ENCODE results near the gene LRP2.

LRP2 gene

DNA sequence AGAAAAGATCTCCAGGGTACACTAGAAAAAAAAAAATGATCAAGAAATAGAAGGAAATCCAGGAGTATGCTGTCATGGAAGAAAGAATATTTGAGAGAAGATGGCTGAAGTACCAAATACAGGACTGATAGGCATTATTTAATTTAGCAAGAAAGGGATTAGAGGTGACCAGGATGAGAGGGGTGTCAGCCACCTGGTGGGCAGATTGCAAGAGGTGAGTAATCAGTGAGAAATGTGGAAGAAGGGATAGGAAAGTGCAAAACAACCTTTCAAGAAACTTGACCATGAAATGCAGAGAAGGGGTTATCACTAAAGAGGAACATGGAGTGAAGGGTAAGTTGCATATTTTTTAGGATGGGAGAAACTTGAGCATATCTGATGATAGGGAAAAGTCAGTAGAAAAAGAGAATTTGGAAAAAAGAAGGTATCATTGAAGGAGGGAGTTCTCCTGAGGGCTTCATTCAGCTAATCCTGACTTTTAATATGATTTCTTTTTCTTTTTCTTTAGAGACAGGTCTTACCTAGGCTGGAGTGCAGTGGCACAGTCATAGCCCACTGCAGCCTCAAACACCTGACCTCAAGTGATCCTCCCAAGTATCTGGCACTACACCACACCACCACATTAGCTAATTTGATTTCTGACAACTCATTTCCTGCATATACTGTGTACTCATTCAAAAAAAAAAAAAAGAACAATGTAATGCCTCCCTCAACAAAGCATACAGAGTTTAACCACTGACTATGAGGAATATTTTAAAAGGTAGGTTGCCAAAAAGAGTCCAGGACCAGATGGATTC is 101.3 kb downstream of the LRP2 start:
- TF ChIP-seq, protein P1, sequence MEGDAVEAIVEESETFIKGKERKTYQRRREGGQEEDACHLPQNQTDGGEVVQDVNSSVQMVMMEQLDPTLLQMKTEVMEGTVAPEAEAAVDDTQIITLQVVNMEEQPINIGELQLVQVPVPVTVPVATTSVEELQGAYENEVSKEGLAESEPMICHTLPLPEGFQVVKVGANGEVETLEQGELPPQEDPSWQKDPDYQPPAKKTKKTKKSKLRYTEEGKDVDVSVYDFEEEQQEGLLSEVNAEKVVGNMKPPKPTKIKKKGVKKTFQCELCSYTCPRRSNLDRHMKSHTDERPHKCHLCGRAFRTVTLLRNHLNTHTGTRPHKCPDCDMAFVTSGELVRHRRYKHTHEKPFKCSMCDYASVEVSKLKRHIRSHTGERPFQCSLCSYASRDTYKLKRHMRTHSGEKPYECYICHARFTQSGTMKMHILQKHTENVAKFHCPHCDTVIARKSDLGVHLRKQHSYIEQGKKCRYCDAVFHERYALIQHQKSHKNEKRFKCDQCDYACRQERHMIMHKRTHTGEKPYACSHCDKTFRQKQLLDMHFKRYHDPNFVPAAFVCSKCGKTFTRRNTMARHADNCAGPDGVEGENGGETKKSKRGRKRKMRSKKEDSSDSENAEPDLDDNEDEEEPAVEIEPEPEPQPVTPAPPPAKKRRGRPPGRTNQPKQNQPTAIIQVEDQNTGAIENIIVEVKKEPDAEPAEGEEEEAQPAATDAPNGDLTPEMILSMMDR (IDR thresholded peaks at IDR 0.05) = no peak
- H3K4me3 ChIP-seq = no peak overlapping the region
- no peak for DNase-seq (ENCODE audit: low spot score)
- H3K27ac ChIP-seq = no peak overlapping the region

DNA sequence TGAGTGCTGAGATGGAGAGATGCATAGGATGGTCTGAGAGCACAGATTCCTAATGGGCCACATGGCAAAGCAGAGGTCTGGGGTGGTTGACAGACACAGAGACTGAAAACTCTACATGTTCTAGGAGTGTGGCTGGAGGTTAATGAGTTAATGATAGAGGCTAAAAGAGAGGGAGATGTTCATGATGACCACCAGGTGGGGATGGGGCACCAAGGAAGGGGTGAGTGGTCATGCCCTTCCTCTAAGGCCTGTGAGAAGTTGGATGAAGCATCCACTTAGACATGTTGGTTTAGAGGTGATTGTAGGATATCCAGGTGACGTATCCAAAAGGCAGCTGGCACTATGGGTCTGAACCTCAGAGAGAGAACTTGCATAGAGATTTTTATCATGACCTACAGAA is 102.1 kb downstream of the LRP2 start:
- DNase-seq (ENCODE audit: low spot score) = no peak
- TF ChIP-seq, protein P1 (IDR thresholded peaks at IDR 0.05) = no peak
- H3K27ac ChIP-seq = no peak overlapping the region

DNA sequence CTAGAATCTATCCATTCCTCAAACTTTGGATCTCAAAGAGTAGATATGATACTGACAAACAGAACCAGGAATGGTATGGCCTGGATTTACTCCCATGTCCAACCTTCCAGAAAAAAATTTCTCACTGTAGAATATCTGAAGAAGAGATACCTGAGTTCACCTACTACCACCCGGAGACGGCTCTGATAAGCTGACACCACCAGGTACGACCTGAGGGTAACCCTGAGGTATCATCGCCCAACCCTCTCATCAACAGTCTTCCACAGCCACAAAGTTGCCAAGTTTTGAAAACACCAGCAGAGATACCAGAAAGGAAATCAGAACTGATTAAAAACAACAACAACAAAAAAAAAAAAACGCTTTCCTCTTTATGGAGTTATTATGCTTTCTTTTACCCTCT is 102.9 kb downstream of the LRP2 start:
- Histone ChIP-seq H3K4me3 (no peak overlapping the region), H3K27ac (no peak overlapping the region)
- TF ChIP-seq, protein P1 (IDR thresholded peaks at IDR 0.05) = no peak
- no peak for DNase-seq (ENCODE audit: low spot score)

More for the DNA sequence above, 102.1 kb downstream of the LRP2 start:
- H3K4me3 ChIP-seq = no peak overlapping the region

DNA sequence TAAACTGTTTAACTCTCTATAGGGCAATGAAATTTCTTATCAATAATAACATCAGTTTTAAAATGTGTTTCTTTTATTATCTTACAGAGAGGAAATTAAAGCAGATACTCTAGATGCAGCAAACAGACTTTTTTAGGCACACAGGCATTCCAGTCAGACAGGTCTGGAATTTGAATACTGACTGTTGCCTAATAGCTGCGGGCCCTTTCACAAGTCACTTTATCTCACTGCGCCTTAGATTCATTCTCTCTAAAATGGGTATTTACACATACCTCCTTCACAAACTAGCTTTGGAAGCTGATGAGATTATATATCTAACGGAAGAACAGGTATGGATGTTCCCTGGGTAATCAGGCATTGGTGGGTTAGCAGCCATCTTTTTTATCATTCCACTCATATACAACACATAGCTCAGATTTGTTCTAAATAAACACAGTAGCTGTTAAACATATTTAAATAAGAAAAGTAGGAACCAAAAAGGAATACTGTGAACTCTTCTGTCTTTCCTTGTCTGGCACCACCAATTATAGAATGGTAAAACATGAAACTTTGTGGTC is 104.2 kb downstream of the LRP2 start:
- no peak for DNase-seq (ENCODE audit: low spot score)
- TF ChIP-seq, protein P1 (IDR thresholded peaks at IDR 0.05) = no peak
- no peak overlapping the region for H3K27ac ChIP-seq

DNA sequence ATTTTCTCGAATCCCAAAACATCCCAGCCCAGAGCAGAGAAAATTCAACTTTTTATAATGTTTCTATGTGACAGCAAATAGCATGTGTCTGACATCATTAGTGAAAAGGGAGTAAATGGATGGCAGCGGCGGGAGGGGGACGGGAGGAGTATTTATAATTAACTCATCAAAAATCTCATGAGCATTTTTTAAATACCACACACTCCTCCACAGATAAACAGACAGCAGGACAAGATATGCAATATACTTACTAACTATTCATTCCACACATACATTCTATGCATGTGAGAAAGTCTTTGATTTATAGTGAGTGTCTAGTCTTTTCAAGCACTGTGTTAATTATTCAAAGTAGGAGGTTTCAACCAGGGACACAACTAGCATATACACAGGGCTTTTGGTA is 107.6 kb downstream of the LRP2 start:
- TF ChIP-seq, protein P1 (IDR thresholded peaks at IDR 0.05) = no peak
- Histone ChIP-seq H3K27ac (no peak overlapping the region), H3K4me3 (no peak overlapping the region)

More for the DNA sequence above, 104.2 kb downstream of the LRP2 start:
- no peak overlapping the region for H3K4me3 ChIP-seq

DNA sequence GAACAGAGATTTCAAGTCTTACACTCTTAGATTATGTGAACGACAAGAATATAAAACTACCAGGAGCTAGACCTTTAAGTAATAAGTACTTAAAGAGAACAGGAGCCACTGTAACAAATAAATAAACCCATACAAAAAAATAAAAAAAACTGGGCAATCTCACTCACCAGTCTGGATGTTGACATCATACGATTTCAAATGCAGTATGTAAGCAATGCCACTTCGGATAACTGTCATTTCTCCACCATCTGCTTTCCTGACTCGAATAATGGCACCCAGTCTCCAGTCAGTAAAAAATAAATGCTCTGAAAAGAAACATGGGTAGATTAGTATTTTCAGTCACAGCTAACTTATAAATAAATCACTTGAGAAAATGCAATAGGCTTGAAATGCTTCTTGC is 115.1 kb downstream of the LRP2 start:
- no peak overlapping the region for H3K27ac ChIP-seq
- TF ChIP-seq, protein P1 (IDR thresholded peaks at IDR 0.05) = no peak
- DNase-seq (ENCODE audit: low spot score) = no peak
- no peak overlapping the region for H3K4me3 ChIP-seq

More for the DNA sequence above, 107.6 kb downstream of the LRP2 start:
- DNase-seq (ENCODE audit: low spot score) = no peak

DNA sequence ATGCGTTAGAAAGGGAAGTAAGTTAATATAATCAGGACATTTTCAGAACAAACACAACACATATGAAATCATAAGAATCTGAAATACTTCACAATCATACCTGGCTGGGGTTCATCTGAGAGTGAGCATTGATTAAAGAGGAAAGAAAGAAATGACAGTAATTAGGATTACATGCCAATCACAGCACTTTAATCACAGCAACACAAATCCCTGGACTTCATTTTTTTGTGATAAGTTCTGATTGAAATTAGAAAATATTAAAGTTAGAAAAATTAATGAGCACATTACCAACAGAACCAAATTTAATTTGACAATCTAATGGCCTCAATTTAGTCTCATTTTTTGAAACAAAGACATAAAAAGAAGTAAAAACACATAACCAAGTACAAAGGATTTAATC is 121.9 kb downstream of the LRP2 start:
- no peak for DNase-seq (ENCODE audit: low spot score)
- Histone ChIP-seq H3K4me3 (no peak overlapping the region), H3K27ac (no peak overlapping the region)
- TF ChIP-seq, protein P1 (IDR thresholded peaks at IDR 0.05) = no peak

All from coronary artery (tissue), 2 donors.